ENCODE data around the gene KDM5C. TPM values are rescaled to one million over a fixed set of nuclear protein-coding genes. Genes with fewer than 3 reads are reported as not detected.

Gene KDM5C
- total RNA-seq, 2 donors from 2014 or later: 99.4 to 102 TPM

GRCh38 chrX:53262189-53262917 lies 37.3 kb upstream of the KDM5C start:
- TF ChIP-seq POLR2AphosphoS5 (IDR thresholded peaks at IDR 0.05): no peak
- no peak for TF ChIP-seq CTCF (IDR thresholded peaks at IDR 0.05)
- TF ChIP-seq POLR2A (IDR thresholded peaks at IDR 0.05): no peak
- no peak for DNase-seq (ENCODE audit: low spot score)
- H3K36me3 ChIP-seq: no peaks in the 10 kb centered on the region
- WGBS: 80% methylated on average over 7 of the region's 7 CpGs
- H3K4me3 ChIP-seq: no peak overlapping the region
- H3K27ac ChIP-seq: no peak overlapping the region
- no peaks in the 10 kb centered on the region for H3K9me3 ChIP-seq
- no peaks in the 10 kb centered on the region for H3K4me1 ChIP-seq (replicated peaks)
- intact Hi-C loops (cut with DNase I): no loop called here
- H3K27me3 ChIP-seq (replicated peaks; ENCODE audit: insufficient read depth): no peaks in the 10 kb centered on the region

- no peak overlapping the region for H3K27ac ChIP-seq
- no peaks in the 10 kb centered on the region for H3K36me3 ChIP-seq
- DNase-seq (ENCODE audit: low spot score): no peak
- H3K9me3 ChIP-seq: no peaks in the 10 kb centered on the region
- TF ChIP-seq POLR2A (IDR thresholded peaks at IDR 0.05) (no peak), POLR2AphosphoS5 (IDR thresholded peaks at IDR 0.05) (no peak), CTCF (IDR thresholded peaks at IDR 0.05) (no peak)
- no peak overlapping the region for H3K4me3 ChIP-seq
- no peaks in the 10 kb centered on the region for H3K27me3 ChIP-seq (replicated peaks; ENCODE audit: insufficient read depth)
- H3K4me1 ChIP-seq (replicated peaks): no peaks in the 10 kb centered on the region
- intact Hi-C loops (cut with DNase I): no loop called here
- WGBS: 71% methylated on average over 7 of the region's 7 CpGs
Observed at GRCh38 chrX:53261355-53261972, 36.5 kb upstream of the KDM5C start.

- H3K36me3 ChIP-seq: no peaks in the 10 kb centered on the region
Observed at GRCh38 chrX:53260836-53261235, 35.8 kb upstream of the KDM5C start.

GRCh38 chrX:53257670-53258423 lies 32.8 kb upstream of the KDM5C start:
- intact Hi-C loops (cut with DNase I): no loop called here
- H3K4me1 ChIP-seq (replicated peaks): no peaks in the 10 kb centered on the region
- TF ChIP-seq POLR2A (IDR thresholded peaks at IDR 0.05): no peak
- no peak for TF ChIP-seq POLR2AphosphoS5 (IDR thresholded peaks at IDR 0.05)
- no peak for TF ChIP-seq CTCF (IDR thresholded peaks at IDR 0.05)
- H3K27me3 ChIP-seq (replicated peaks; ENCODE audit: insufficient read depth): no peaks in the 10 kb centered on the region
- no peaks in the 10 kb centered on the region for H3K9me3 ChIP-seq
- no peak overlapping the region for H3K4me3 ChIP-seq
- WGBS: 93% methylated on average over 6 of the region's 6 CpGs
- DNase-seq (ENCODE audit: low spot score): no peak
- H3K36me3 ChIP-seq: no peaks in the 10 kb centered on the region
- no peak overlapping the region for H3K27ac ChIP-seq

More at GRCh38 chrX:53260836-53261235, 35.8 kb upstream of the KDM5C start:
- 72% methylated on average over 6 of the region's 7 CpGs for WGBS
- no peaks in the 10 kb centered on the region for H3K4me1 ChIP-seq (replicated peaks)
- intact Hi-C loops (cut with DNase I): no loop called here
- no peak for TF ChIP-seq POLR2A (IDR thresholded peaks at IDR 0.05)
- TF ChIP-seq POLR2AphosphoS5 (IDR thresholded peaks at IDR 0.05): no peak
- TF ChIP-seq CTCF (IDR thresholded peaks at IDR 0.05): no peak
- H3K4me3 ChIP-seq: no peak overlapping the region
- no peak for DNase-seq (ENCODE audit: low spot score)
- H3K27me3 ChIP-seq (replicated peaks; ENCODE audit: insufficient read depth): no peaks in the 10 kb centered on the region
- H3K9me3 ChIP-seq: no peaks in the 10 kb centered on the region
- no peak overlapping the region for H3K27ac ChIP-seq
